Islet precursor cell (in vitro differentiated cells): ENCODE measurements around the gene SAMD1.

Experiments
- DNase-seq: peaks from one replicate; pipeline ENCODE4 v3.0.0-alpha.2; 2018

The SAMD1 gene

GRCh38 chr19:14088634-14089411, 1.7 kb downstream of the SAMD1 start:
- no peak for DNase-seq

DNA sequence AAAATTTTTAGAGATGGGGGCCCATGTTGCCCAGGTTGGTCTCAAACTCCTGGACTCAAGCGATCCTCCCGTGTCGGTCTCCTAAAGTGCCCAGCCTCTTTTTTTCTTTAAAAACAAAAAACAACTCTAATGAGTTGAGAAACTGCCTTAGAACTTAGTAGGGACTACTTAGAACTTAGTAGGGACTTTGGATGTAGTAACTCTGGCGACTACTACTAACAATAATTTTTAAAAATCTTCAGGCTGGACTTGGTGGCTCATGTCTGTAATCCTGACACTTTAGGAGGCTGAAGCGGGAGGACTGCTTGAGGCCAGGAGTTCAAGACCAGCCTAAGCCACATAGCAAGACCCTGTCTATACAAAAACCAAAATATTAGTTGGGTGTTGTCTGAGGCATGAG, 4.5 kb downstream of the SAMD1 start:
- DNase-seq = no peak

DNA sequence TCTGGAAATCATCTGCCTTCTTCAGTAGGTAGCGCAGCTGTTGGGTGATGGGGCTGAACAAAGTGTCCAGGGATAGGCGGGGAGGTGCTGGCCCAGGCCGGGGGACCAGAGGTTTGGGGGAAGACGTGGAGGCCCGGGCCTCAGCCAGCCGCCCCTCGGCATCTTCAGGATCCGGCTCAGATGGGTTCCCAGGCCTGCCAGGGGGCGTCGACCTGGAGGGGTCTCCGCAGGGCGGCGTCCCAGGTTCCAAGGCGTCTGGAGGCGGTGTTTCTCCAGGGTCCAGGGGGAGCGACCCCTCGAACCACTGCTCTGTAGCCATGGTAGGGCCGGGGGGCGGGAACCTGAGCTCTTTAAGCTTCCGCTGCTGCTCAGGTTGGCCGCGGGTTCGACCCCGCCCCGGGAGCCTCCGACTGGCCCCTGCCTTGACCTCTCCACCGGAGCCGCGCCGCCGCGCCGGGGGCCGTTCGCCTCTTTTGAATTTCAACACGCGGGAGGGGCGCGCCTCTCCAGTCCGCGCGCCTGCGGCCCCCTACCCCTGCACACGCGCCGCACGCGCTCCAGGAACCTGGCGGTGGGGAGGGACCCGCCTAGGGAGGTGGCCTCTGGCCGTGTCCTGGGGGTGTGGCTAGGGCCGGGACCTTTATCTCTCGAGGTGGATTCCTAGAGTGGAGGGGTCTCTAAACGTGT, 5.1 kb downstream of the SAMD1 start, which contains the start of gene C19orf67:
Gene C19orf67, minus strand, starts transcription at position 475 of the 687 bp plus-strand sequence. Its CDS starts 156 bp downstream, at position 319.
- no peak for DNase-seq

- no peak for DNase-seq
Observed at GRCh38 chr19:14082675-14082960, 7.9 kb downstream of the SAMD1 start.

GRCh38 chr19:14081797-14082674, 8.5 kb downstream of the SAMD1 start:
- peak; percentile 71 for DNase-seq

DNA sequence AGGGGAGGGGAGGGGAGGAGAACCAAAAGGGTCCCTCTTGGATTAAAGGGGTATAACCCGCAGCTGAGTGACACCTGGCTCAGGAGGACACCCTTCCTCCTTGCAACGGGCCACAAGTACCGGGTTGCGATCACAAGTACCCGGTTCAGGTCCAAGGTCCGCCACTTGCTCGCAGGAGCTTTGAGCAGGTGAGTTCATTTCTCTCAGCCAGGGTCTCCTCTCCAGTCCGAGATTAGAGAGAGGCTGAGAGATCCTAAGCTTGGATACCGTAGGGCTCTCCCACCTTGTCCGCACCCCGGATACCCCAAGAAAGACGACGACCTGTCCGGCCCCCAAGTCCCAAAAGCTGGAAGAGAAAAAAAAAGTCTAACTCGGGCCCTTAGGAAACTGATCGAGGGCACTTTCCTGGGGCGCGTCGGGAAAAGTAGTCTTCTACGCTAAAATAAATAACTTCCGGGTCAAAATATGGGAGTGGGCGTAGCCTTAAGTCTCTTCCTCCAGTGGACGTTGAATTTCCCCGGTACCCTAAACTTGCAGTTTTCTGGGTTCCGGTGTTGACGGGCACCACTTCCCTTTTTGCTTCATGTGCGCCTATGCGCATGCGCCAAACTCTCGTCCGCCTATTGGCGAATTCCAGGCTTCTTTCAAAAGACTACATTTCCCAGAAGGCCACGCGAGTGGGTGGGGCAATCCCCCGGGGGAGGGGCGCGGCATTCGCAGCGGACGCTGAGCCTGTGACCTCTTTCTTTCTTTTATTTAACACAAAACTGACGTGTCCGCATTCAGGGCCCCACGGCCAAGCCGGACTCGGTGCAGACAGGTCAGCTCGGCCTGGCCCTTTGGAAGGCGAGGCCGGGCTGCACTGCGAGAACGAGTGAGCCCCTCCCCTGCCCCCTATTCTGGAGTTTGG, 9.4 kb downstream of the SAMD1 start:
- DNase-seq = peak; percentile 99

DNA sequence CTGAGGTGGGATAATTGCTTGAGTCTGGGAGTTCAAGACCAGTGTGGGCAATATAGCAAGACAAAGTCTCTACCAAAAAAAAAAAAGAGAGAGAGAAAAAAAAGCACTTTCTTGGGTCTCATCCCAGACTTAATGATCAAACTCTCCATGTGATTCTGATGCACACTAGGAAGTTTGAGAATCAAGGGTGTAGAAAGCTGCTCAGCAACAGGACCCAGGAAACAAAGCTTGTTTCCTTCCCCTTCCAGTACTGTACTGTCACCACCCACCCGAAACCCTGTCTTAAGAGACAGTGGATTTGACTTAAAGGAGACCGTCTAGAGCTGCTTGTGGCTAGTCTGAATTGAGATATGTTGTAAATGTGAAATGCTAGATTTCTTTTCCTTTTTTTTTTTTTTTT, 12.1 kb downstream of the SAMD1 start:
- no peak for DNase-seq

- no peak for DNase-seq
Observed at GRCh38 chr19:14073925-14074838, 16.4 kb downstream of the SAMD1 start.

GRCh38 chr19:14073261-14073924, 17.2 kb downstream of the SAMD1 start:
- DNase-seq = peak; percentile 78

DNA sequence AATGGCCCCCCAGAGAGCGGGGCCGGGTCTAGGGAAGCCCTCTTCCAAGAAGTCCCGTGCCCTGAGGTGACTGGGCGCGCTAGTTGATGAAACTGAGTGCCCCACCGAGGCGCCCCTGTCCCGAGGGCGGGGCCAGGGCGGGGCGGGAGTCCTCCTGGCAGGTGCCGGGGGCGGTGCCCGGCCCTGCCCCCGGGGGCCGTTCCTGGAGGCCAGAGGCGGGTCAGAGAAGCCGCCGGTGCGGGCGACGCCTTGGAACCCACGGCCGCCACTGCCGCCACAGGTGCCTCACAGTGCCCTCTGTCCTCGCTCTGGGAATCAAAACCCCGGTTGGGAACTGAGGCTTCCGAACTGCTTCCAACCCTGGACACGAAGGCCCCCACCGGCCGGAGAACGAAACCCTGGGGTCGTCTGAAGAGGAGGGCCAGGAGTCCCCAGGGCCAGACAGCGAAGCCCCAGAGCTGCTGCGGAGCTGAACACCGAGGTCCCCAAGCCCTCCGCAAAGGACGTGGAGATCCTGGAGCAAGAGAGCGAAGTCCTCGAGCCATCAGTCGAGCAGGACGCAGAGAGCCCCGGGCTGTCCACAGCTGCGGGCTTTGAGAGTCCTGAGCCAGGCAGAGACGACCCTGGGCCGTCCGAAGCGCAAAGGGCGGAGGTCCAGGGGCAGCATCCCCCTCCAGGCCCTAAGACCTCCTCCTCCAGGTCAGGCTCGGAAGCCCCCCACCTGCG, 17.9 kb downstream of the SAMD1 start, which contains the start of gene MISP3:
Gene MISP3, plus strand, starts transcription at position 252 of the 726 bp plus-strand sequence. CDS start 524 bp downstream, outside the sequence.
- no peak for DNase-seq

- no peak for DNase-seq
Observed at GRCh38 chr19:14070268-14071050, 20.1 kb downstream of the SAMD1 start.

DNA sequence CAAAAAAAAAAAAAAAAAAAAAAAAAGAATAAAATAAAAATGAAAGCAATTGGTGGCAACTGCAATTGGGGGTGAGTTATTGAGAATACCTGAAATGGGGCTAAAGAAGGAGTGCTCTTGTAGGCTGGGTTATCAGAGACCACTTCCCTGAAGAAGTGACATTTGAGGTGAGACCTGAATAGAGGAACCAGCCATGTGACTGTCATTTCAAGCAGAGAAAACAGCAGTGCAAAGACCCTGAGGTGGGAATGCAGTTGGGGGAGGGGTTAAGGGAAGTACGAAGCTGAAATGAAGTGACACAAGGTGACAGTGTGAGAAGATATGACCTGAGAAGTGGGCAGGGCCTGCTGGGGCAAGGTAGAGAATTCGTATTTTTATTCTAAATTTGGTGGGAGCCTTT, 24.4 kb downstream of the SAMD1 start:
- DNase-seq = no peak

- DNase-seq = no peak
Observed at GRCh38 chr19:14063105-14063504, 27.4 kb downstream of the SAMD1 start.

GRCh38 chr19:14062558-14062855, 28.0 kb downstream of the SAMD1 start:
- no peak for DNase-seq

GRCh38 chr19:14061751-14062557, 28.6 kb downstream of the SAMD1 start, which contains the start of gene PALM3:
Gene PALM3, minus strand, starts transcription at chr19:14062076. Its CDS starts 96 bp downstream, at chr19:14061980.
- DNase-seq = no peak

- DNase-seq = no peak
Observed at GRCh38 chr19:14061081-14061749, 29.3 kb downstream of the SAMD1 start.

GRCh38 chr19:14059652-14060155, 30.8 kb downstream of the SAMD1 start:
- no peak for DNase-seq
